ENCODE data around the gene OR4E1. TPM values are rescaled to one million over a fixed set of nuclear protein-coding genes. Genes with fewer than 3 reads are reported as not detected.
"Not testable (repeated sequence)": the region's sequence is repeated elsewhere in the genome, so short reads cannot be mapped to it uniquely, and the experiment has no call there.

The OR4E1 gene
- total RNA-seq, 8 experiments from 2014 or later = 0.18 to 0.52 (median 0.31) TPM; not detected in 4

DNA sequence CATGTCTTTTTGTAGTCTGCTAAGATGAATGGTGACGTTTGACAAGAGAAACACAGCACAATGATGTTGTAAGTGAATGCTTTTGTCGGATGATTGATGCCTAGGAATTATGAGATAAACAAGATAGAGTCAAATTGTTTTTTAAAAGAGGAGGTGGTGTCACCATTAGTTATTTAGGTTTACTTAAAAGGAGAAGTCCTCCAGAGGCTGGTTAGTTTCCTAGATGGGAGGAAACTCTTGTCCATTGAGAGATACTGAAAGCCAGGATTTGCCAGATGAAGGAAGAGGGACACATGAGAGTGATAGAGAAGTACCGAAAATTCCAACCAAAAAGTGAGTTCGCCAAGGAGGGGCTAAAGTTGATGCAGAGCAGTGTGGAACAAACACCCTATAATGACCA is 38.8 kb downstream of the OR4E1 start, which contains the start of gene OR10G2:
OR10G2 (minus strand) TSS at position 101 of the 400 bp plus-strand sequence; CDS start at position 3, 98 bp downstream.
- H3K27ac ChIP-seq = no peak within 1 kb of the TSS
- no peak within 1 kb of the TSS for H3K4me3 ChIP-seq
- in situ Hi-C loops (cut with MboI; ENCODE audit: low pct_unique_long_range_greater_than_20kb in 2 of 9, low sequenced_read_pairs in 9 of 9, unreplicated experiment in 9 of 9) = no loop called here
- no peak for ATAC-seq (replicated peaks in 6 of 8)
- WGBS, 10 experiments = 0 to 93% (median 74%) methylated on average over 2 to 4 of the region's 4 CpGs; no CpG with 5 or more reads in 1 of the 10 experiments
- H3K4me1 ChIP-seq (replicated peaks in 1 of 2) = no peaks in the 10 kb centered on the region

DNA sequence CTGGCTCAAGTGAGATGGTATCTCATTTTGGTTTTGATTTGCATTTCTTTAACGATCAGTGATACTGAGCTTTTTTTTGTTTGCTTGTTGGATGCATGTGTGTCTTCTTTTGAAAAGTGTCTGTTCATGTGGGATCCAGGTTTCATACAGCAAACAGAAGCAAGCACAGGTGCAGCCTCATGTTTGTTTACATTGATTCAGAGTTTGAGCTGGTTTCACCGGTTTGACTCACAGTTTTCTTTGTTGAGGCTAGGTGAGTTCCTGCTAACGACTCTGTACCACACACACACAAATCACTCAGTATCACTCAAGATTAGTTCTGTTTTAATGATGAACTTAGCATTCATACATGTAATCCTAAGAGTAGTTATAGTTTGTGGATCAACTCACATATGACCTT is 42.5 kb downstream of the OR4E1 start:
- no peak for ATAC-seq (replicated peaks in 6 of 8)
- in situ Hi-C loops (cut with MboI; ENCODE audit: low pct_unique_long_range_greater_than_20kb in 2 of 9, low sequenced_read_pairs in 9 of 9, unreplicated experiment in 9 of 9) = no loop called here
- Histone ChIP-seq H3K4me1 (replicated peaks in 1 of 2) (no peaks in the 10 kb centered on the region), H3K4me3 (no peak overlapping the region), H3K27ac (no peak overlapping the region)
- WGBS, 10 experiments = 0 to 80% (median 21%) methylated on average over 1 to 3 of the region's 3 CpGs

DNA sequence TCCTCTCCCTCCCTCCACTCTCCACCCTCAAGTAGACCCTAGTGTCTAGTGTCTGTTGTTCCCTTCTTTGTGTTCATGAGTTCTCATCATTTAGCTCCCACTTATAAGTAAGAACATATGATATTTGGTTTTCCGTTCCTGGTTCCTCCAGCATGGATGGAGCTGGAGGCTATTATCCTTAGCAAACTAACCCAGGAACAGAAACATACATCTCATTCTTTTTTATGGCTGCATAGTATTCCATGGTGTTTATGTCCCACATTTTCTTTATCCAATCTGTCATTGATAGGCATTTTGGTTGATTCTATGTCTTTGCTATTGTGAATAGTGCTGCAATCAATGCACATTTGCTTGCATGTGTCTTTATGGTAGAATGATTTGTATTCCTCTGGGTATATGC is 43.1 kb downstream of the OR4E1 start:
- H3K4me1 ChIP-seq (replicated peaks in 1 of 2); H3K4me3 ChIP-seq; H3K27ac ChIP-seq; ATAC-seq (replicated peaks in 6 of 8); in situ Hi-C loops (cut with MboI; ENCODE audit: low pct_unique_long_range_greater_than_20kb in 2 of 9, low sequenced_read_pairs in 9 of 9, unreplicated experiment in 9 of 9): not testable (repeated sequence)
- 0 to 100% (median 85%) methylated on average over 1 of the region's 1 CpG; no CpG with 5 or more reads in 4 of the 10 experiments for WGBS, 10 experiments

DNA sequence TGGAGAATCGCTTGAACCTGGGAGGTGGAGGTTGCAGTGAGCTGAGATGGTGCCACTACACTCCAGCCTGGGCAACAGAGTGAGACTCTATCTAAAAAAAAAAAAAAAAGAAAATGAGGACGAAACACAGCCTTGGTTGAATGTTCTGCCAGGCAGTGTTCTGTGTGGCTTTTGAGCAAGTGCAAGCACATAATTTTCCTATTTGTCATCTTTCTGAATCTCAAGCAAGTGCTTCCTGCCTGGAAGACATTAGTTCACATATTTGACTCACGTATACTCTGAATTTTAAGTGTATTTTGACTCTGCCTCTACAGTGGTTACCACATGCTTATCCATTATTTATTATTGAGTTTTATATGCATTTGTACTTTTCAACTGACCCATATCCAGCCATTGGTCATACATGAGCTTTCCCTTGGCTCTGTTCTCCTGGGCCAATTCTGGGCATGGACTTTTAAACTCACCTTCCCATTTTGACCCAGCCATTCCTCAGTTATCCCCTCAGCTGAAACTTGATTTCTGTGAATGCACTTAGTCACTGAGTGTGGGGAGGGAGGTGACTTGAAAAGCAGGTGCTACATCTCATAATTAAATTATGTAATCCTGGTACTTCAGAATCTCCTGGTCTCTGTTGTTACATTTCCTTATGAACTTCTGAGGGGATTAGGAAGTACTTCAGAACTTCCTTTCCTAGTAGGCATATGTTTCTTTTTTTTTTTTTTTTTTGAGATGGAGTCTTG is 47.0 kb downstream of the OR4E1 start:
- no peaks in the 10 kb centered on the region for H3K4me1 ChIP-seq (replicated peaks in 1 of 2)
- H3K4me3 ChIP-seq = no peak overlapping the region
- in situ Hi-C loops (cut with MboI; ENCODE audit: low pct_unique_long_range_greater_than_20kb in 2 of 9, low sequenced_read_pairs in 9 of 9, unreplicated experiment in 9 of 9) = no loop called here
- no peak overlapping the region for H3K27ac ChIP-seq
- no peak for ATAC-seq (replicated peaks in 6 of 8)
- 0 to 100% (median 56%) methylated on average over 1 to 3 of the region's 3 CpGs for WGBS, 10 experiments

Other genes starting within 250 kb of the OR4E1 start
- 100 to 1,000 TPM in 2 of 8 experiments, 10 to 100 TPM in 6; 48.7 to 114 (median 81.1) TPM for gene CHD8, start 217.7 kb downstream of the OR4E1 start, total RNA-seq
- gene RAB2B, start 196.9 kb downstream of the OR4E1 start, total RNA-seq = 10 to 100 TPM; 23.8 to 61.2 (median 47.8) TPM
- 10 to 100 TPM; 25.1 to 59.3 (median 35.3) TPM for gene TOX4, start 196.6 kb downstream of the OR4E1 start, total RNA-seq
- gene METTL3, start 162.5 kb downstream of the OR4E1 start, total RNA-seq = 10 to 100 TPM; 26.6 to 76.2 (median 49.8) TPM
- 10 to 100 TPM in 7 of 8 experiments, under 1 TPM in 1; 0.66 to 92.5 (median 37.5) TPM for gene SALL2, start 147.5 kb downstream of the OR4E1 start, total RNA-seq
- under 1 TPM in 2 of 8 experiments, not detected in 6; 0.24 to 0.36 TPM for gene OR10G3, start 93.7 kb downstream of the OR4E1 start, total RNA-seq
- under 1 TPM in 2 of 8 experiments, not detected in 6; 0.18 to 0.33 TPM for gene OR10G2, start 38.9 kb downstream of the OR4E1 start, total RNA-seq
- under 1 TPM in 1 of 8 experiments, not detected in 7; 0.57 TPM for gene OR4E2, start 20.0 kb downstream of the OR4E1 start, total RNA-seq

Data from motor neuron (in vitro differentiated cells).